ENCODE results near the gene GH1. TPM values are rescaled to one million over a fixed set of nuclear protein-coding genes. Genes with fewer than 3 reads are reported as not detected.
A peak's percentile ranks its signal among the peaks of the same experiment; 100 is the strongest.
"Not testable (repeated sequence)": the region's sequence is repeated elsewhere in the genome, so short reads cannot be mapped to it uniquely, and the experiment has no call there.

GH1 gene
- total and polyA plus RNA-seq, 2 donors (not counting 1 experiment from before 2014, with no cell fraction given), result 1.7 to 2.3 TPM

GRCh38 chr17:63896524-63897354 lies 21.9 kb downstream of the GH1 start, which contains the start of gene CSH1:
Gene CSH1 (minus strand): TSS chr17:63896574. CDS start chr17:63896511, 63 bp downstream.
- H3K79me2 ChIP-seq (ENCODE audit: control insufficient read depth, insufficient read depth, low read length); H3K9me3 Mint-ChIP-seq (ENCODE audit: insufficient read depth); H3K9me3 ChIP-seq (ENCODE audit: control extremely low read depth in 1 of 3, control insufficient read depth in 2 of 3, insufficient read depth in 1 of 3, low read length in 2 of 3); intact Hi-C loops (cut with micrococcal nuclease); H3K27ac Mint-ChIP-seq; H2AFZ ChIP-seq (ENCODE audit: insufficient read depth, low read depth, low read length, poor library complexity, severe bottlenecking); POLR2A ChIA-PET; H3K27ac ChIP-seq (ENCODE audit: low read length in 2 of 2); H3K9ac ChIP-seq (ENCODE audit: low read length); H3K27me3 Mint-ChIP-seq; H3K4me1 Mint-ChIP-seq; H4K20me1 ChIP-seq (ENCODE audit: control insufficient read depth, insufficient read depth, low read length, poor library complexity, severe bottlenecking); H3K4me3 Mint-ChIP-seq; H3K27me3 ChIP-seq (replicated peaks in 1 of 4; ENCODE audit: control extremely low read depth in 1 of 4, control insufficient read depth in 3 of 4, insufficient read depth in 4 of 4, low read length in 3 of 4); H3K36me3 ChIP-seq (replicated peaks in 1 of 2; ENCODE audit: control extremely low read depth in 1 of 2, control insufficient read depth in 1 of 2, extremely low read depth in 1 of 2, insufficient read depth in 2 of 2, low read length in 1 of 2); H3K4me1 ChIP-seq (ENCODE audit: control insufficient read depth in 2 of 2, insufficient read depth in 2 of 2, low read length in 2 of 2); DNase-seq; H3K4me2 ChIP-seq (replicated peaks; ENCODE audit: low read depth, low read length, poor library complexity, severe bottlenecking); H3K4me3 ChIP-seq (ENCODE audit: control extremely low read depth in 1 of 5, extremely low read depth in 1 of 5, insufficient read depth in 1 of 5, low read depth in 2 of 5, low read length in 4 of 5): not testable (repeated sequence)
- peak; percentile 39 for ATAC-seq (ENCODE audit: low read depth)
- no CpG with 5 or more reads among the region's 14 CpGs for WGBS (ENCODE audit: insufficient coverage)
- CTCF ChIA-PET, result interaction anchor here (0.9 kb wide), 1 partner anchor 54 kb away, joined by 4 read pairs; no protein-coding TSS in a partner anchor

- H3K27me3 ChIP-seq (replicated peaks in 1 of 4; ENCODE audit: control extremely low read depth in 1 of 4, control insufficient read depth in 3 of 4, insufficient read depth in 4 of 4, low read length in 3 of 4); ATAC-seq (ENCODE audit: low read depth); H3K79me2 ChIP-seq (ENCODE audit: control insufficient read depth, insufficient read depth, low read length); H3K4me1 ChIP-seq (ENCODE audit: control insufficient read depth in 2 of 2, insufficient read depth in 2 of 2, low read length in 2 of 2); H3K27ac ChIP-seq (ENCODE audit: low read length in 2 of 2); CTCF ChIA-PET; H2AFZ ChIP-seq (ENCODE audit: insufficient read depth, low read depth, low read length, poor library complexity, severe bottlenecking); H3K9me3 Mint-ChIP-seq (ENCODE audit: insufficient read depth); intact Hi-C loops (cut with micrococcal nuclease); H3K36me3 ChIP-seq (replicated peaks in 1 of 2; ENCODE audit: control extremely low read depth in 1 of 2, control insufficient read depth in 1 of 2, extremely low read depth in 1 of 2, insufficient read depth in 2 of 2, low read length in 1 of 2); H4K20me1 ChIP-seq (ENCODE audit: control insufficient read depth, insufficient read depth, low read length, poor library complexity, severe bottlenecking); H3K9me3 ChIP-seq (ENCODE audit: control extremely low read depth in 1 of 3, control insufficient read depth in 2 of 3, insufficient read depth in 1 of 3, low read length in 2 of 3); H3K4me1 Mint-ChIP-seq; DNase-seq; POLR2A ChIA-PET; H3K9ac ChIP-seq (ENCODE audit: low read length); H3K4me3 ChIP-seq (ENCODE audit: control extremely low read depth in 1 of 5, extremely low read depth in 1 of 5, insufficient read depth in 1 of 5, low read depth in 2 of 5, low read length in 4 of 5); H3K4me2 ChIP-seq (replicated peaks; ENCODE audit: low read depth, low read length, poor library complexity, severe bottlenecking); H3K27me3 Mint-ChIP-seq; H3K27ac Mint-ChIP-seq; H3K4me3 Mint-ChIP-seq: not testable (repeated sequence)
- WGBS (ENCODE audit: insufficient coverage), result no CpG with 5 or more reads among the region's 10 CpGs
Measured at GRCh38 chr17:63894821-63895220, 23.8 kb downstream of the GH1 start.

GRCh38 chr17:63894021-63894420 lies 24.6 kb downstream of the GH1 start:
- H3K4me2 ChIP-seq (replicated peaks; ENCODE audit: low read depth, low read length, poor library complexity, severe bottlenecking); H3K9me3 ChIP-seq (ENCODE audit: control extremely low read depth in 1 of 3, control insufficient read depth in 2 of 3, insufficient read depth in 1 of 3, low read length in 2 of 3); H3K27ac ChIP-seq (ENCODE audit: low read length in 2 of 2); H3K4me1 Mint-ChIP-seq; POLR2A ChIA-PET; H3K4me3 ChIP-seq (ENCODE audit: control extremely low read depth in 1 of 5, extremely low read depth in 1 of 5, insufficient read depth in 1 of 5, low read depth in 2 of 5, low read length in 4 of 5); H4K20me1 ChIP-seq (ENCODE audit: control insufficient read depth, insufficient read depth, low read length, poor library complexity, severe bottlenecking); intact Hi-C loops (cut with micrococcal nuclease); H3K27me3 ChIP-seq (replicated peaks in 1 of 4; ENCODE audit: control extremely low read depth in 1 of 4, control insufficient read depth in 3 of 4, insufficient read depth in 4 of 4, low read length in 3 of 4); H2AFZ ChIP-seq (ENCODE audit: insufficient read depth, low read depth, low read length, poor library complexity, severe bottlenecking); H3K9ac ChIP-seq (ENCODE audit: low read length); ATAC-seq (ENCODE audit: low read depth); H3K36me3 ChIP-seq (replicated peaks in 1 of 2; ENCODE audit: control extremely low read depth in 1 of 2, control insufficient read depth in 1 of 2, extremely low read depth in 1 of 2, insufficient read depth in 2 of 2, low read length in 1 of 2); H3K9me3 Mint-ChIP-seq (ENCODE audit: insufficient read depth); DNase-seq; H3K27me3 Mint-ChIP-seq; H3K79me2 ChIP-seq (ENCODE audit: control insufficient read depth, insufficient read depth, low read length); H3K4me3 Mint-ChIP-seq; H3K4me1 ChIP-seq (ENCODE audit: control insufficient read depth in 2 of 2, insufficient read depth in 2 of 2, low read length in 2 of 2); H3K27ac Mint-ChIP-seq: not testable (repeated sequence)
- CTCF ChIA-PET, result interaction anchor here (0.6 to 5.5 kb wide), 3 partner anchors 9 to 135 kb away, joined by 3 to 33 read pairs (median 5); no protein-coding TSS in a partner anchor
- WGBS (ENCODE audit: insufficient coverage), result 100% methylated on average over 1 of the region's 3 CpGs
